HG03025 (cell line): Measurements from ENCODE around the gene RTL1.

ENCODE experiments used
- ATAC-seq: cut with Tn5 transposase; IDR thresholded peaks from one replicate; pipeline ENCODE4 v1.9.1; 2021; ENCODE audit warnings: mild to moderate bottlenecking, moderate library complexity; ENCODE audit not compliant: unreplicated experiment, low FRiP score

RTL1 gene

DNA sequence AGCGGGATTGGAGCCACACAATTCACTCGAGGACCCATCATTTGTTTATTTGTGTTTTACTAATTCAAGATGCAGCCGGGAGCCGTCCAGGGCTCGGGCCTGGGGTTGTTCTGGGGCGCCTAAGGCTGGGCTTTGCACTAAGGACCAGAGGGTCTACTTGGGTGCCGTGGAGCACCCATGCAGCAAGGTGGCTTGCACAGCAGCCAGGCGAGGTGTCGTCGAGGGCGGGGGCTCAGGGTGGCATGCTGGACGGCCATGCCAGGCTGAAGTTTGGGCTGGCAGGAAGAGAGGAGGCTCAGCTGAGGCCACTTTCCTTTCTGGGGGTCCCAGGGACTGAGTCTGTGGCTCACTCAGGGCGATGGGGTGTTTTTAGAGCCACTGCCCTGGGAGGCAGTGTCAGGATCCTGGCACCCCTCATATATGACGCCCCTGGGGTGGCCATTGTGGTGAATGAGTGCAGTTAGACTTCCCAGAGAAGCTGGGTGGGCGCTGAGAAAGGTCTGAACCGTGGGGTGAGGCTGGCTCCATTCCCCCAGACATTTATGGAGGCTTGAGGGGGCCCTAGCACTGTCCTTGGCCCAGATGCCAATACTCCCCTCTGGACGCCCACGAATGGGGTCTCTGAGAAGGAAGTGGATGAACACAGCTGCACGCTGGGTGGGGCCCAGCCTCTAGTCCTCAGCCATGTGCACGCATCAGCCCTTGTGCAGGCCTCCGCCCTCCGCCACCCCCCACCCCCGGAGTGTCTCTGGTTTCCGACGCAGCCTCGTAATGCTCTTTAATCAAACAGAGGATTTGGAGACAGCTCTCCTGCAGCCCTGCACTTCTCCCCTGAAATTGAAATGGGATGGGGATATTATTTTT, 66.3 kb downstream of the RTL1 start:
- no peak for ATAC-seq

DNA sequence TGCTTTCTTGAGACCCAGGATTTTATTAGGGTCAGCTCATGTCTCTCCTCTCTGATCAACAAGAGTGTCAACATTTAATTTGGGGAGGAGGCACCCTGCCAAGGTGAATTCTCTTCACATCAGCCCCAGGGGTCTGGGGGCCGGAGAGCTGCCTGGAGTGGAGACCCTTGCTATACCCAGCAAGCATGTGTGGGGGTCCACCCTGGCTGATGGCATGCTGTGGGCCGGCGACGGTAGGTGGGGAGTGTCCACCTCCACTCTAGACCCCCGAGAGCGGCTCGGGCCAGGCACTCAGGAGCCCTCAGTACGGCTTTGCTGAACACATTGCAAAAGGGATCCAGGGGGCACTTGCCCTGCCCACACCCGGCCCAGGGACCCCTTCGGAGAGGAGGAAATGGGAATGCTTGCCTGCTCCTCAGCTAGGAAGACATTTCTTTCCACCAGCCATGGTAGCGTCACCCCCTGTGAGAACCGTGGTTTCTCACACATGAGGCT, 67.2 kb downstream of the RTL1 start:
- ATAC-seq: no peak

DNA sequence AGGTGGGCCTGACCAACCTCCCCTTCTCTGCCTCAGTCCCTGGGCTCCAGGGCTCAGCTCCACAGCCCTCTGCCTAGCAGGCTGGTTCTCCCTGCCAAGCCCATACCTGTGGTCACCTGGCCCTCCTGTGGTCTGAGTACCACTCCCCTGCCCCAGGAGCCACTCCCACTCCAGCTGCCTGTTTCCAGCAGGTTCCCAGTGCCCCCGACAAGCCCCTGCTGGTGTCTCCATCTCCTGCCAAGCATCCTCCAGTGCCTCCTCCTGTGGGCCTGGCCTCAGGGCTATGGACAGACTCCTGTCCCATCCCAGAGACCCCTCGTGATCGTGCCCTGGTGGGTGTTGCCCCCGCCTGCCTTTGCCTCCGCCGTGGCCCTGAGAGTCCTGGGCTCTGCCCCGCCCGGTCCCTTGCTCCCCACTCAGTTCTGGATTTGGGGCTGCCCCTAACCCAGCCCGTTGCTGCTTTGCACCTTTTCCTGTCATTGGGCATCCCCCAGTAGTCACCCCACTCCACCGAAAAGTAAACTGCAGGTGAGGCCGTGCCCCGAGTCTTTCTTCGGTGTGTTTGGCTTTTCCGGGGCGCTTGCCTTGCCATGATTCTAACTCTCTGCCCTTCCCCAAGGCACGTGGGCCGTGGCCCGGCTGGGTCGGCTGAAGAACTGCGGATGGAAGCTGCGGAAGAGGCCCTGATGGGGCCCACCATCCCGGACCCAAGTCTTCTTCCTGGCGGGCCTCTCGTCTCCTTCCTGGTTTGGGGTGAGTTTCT, 67.8 kb downstream of the RTL1 start:
- no peak for ATAC-seq

DNA sequence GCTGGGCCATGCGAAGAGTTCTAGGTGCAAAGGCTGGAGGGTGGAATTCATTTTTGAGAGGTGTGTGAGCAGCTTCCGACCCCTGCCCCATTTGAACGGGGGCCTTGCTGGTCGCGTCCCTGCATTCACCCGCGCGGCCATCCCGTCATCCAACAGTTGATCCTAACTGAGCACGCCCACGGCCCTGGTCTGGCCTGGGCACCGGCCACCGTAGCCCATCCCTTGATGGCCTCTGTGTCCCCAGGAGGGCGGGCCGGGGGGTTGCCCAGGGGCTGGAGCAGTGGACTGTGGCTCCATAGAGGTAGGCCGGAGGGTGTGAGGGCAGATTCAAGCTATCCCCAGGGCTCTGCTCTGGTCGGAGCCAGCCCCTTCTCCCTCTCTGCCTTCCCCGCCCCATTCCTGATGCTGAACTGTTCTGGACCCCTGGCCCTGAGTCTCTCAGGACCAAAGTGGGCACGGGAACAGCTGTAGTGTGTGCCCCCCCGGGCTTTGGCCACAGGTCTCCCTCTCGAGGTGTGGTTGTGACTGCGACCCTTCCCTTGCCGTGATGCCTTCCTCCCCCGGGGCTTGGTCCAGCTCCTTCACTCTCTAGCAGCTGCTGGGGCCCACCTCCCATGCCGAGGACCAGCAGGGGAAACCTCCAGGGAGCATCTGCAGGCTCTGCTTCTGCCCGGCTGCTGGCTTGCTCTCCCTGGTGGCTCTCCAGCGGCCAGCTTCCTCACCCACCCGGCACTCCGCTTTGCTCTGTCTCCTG, 68.6 kb downstream of the RTL1 start:
- ATAC-seq: no peak

DNA sequence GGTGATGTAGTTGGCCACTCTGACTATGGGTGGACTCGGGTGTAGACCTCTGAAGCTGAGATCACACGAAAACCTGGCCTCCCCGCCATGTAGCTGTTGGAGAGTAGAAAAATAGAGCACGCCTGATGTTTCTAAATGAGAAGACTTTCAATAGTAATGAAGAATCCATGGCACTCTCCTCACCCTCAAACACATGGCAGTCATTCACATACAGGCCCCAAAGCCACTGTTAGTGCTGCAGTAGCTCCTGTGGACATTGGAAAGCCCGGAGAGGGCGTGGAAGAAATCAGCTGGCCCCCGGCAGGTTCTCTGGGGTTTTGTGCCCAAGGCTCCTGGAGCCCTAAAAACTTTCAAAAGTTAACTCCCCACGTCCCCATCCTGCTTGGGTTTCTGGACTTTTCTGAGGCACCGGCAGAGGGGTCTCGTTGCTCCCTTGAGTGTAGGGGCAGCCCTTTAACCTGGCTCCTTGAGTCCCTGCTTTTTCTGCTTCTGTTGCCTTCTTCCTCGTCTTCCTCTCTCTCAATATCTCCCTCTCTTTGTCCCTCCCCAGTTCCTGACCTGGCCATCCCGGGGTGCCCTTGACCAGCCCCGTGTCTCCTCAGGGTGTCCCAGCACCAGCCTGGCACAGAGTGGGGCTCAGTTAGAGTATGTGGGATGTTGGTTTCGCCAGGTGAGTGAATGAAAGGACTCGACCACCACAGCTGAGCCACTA, 69.3 kb downstream of the RTL1 start:
- no peak for ATAC-seq

DNA sequence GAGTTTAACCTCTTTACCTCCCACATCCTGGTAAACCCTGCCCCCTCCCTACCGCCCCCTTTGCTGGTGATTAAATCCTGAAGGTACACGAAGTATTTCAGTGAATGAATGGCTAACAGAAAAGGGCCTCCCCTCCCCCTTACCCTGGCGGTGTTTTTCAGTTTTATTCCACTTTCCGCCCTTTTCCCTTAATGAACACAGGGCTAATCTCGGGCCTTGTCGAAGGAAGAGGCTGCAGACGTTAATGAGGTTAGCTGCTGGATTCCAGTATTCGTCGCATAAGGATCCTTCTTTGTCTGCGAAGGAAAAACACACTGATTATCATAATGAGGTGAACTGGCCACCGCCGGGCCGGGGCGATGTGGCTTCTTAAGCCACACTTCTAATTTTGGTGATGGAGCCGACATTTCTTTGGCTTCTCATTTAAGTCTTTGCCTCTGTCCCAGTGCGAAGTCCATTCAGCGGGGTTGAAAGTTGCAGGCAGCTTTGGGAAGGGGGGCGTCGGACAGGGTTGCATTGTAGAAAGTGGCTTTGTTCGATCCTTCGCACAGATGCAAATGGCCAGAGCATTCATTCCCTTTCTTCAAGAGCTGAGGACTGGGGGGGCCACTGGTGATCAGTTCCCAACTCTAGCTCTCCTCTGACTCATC, 71.1 kb downstream of the RTL1 start:
- ATAC-seq: no peak

DNA sequence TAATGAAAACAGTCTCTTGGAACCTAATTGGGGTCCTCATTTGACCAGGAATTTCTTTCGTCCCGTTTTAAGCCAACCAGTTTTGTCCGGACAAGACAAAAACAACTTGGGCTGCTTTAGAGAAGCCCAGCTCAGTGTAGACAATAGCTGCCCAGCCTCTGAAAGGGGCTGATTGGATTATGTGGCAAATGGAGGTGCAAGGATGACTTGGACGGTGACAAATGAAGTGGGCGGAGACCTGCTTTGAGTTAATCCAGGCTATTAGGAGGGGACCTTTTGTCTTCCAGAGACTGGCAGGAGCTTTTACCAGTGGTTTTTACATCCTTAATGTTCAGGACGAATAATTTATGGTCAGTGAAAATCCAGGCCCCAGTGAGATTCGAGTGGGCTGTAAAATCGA, 72.8 kb downstream of the RTL1 start:
- no peak for ATAC-seq
